Kidney (tissue), 14 donors: Measurements from ENCODE around the gene CD27. TPM values are rescaled to one million over a fixed set of nuclear protein-coding genes. Genes with fewer than 3 reads are reported as not detected.
"Not testable (repeated sequence)": the region's sequence is repeated elsewhere in the genome, so short reads cannot be mapped to it uniquely, and the experiment has no call there.

Experiments used
- DNase-seq, 5 donors: peaks; one replicate each; pipeline ENCODE4 v3.0.0-alpha.2; 2013 to 2020
- FAIRE-seq: peaks from 2 replicates; lab custom pipeline; 2012; peaks lifted over from hg19 to GRCh38; lab: Jason Lieb, UNC
- H3K27ac ChIP-seq, 2 donors: one replicate each; pipeline ENCODE4 v1.7.0; 2013; ENCODE audit warnings: low read depth in 2 of 2, low read length in 2 of 2, inconsistent platforms in 1 of 2
- H3K27me3 ChIP-seq: one replicate; pipeline ENCODE4 v1.7.1; 2013; ENCODE audit warnings: low read length, inconsistent platforms; ENCODE audit not compliant: control insufficient read depth, insufficient read depth
- H3K36me3 ChIP-seq, 3 donors: one replicate each; pipeline versions ENCODE4 v1.7.0 to v1.7.1; 2013; ENCODE audit warnings: low read length in 3 of 3, control low read depth in 1 of 3, inconsistent platforms in 1 of 3; ENCODE audit not compliant: insufficient read depth in 3 of 3, control insufficient read depth in 2 of 3
- H3K4me1 ChIP-seq, 3 donors: one replicate each; pipeline versions ENCODE4 v1.7.0 to v1.7.1; 2013; ENCODE audit warnings: low read length in 3 of 3, inconsistent platforms in 1 of 3, low read depth in 1 of 3; ENCODE audit not compliant: control insufficient read depth in 2 of 3, insufficient read depth in 2 of 3
- H3K4me3 ChIP-seq, 3 donors: one replicate each; pipeline versions ENCODE4 v1.7.0 to v1.8.1; 2013; ENCODE audit warnings: low read length in 3 of 3, control low read depth in 1 of 3, inconsistent platforms in 1 of 3
- H3K9ac ChIP-seq, 3 donors: one replicate each; pipeline versions ENCODE4 v1.7.0 to v1.7.1; 2013; ENCODE audit warnings: low read length in 3 of 3, control low read depth in 1 of 3, inconsistent platforms in 1 of 3
- H3K9me3 ChIP-seq, 3 donors: one replicate each; pipeline versions ENCODE4 v1.7.0 to v1.7.1; 2013; ENCODE audit warnings: low read length in 3 of 3, control low read depth in 1 of 3, inconsistent platforms in 1 of 3; ENCODE audit not compliant: control insufficient read depth in 2 of 3, insufficient read depth in 1 of 3
- CTCF ChIP-seq: IDR thresholded peaks from 3 replicates; pipeline ENCODE4 v1.5.1; 2012; ENCODE audit warnings: mild to moderate bottlenecking, moderate library complexity, borderline replicate concordance; ENCODE audit not compliant: insufficient read depth; ENCODE audit errors: extremely low read depth
- intact Hi-C: fragments of 100-400 bp; cut with DNase I; formaldehyde crosslinking; loops from one replicate; pipeline ENCODE4 v1.11.1; 2022
- polyA plus RNA-seq: library from polyadenylated mRNA; stranded (reverse); fragments of 350-450 nt; fragmentation: Illumina TruSeq; extraction: RNeasy Lipid Tissue Mini Kit (QIAGEN cat#74804); gene quantifications from one replicate; pipeline ENCODE4 v1.2.3, GENCODE V29; 2014; ENCODE audit warnings: low read depth, low replicate concordance; ENCODE audit not compliant: insufficient read depth
- total RNA-seq: library from RNA; stranded (reverse); fragmentation: NEBNext Ultra II Directional; extraction: Animal tissue kit (Norgen Biotek cat#: 25700); gene quantifications from one replicate; pipeline ENCODE4 v1.2.1, GENCODE V29; 2021
- donor health status: control.
- donor health status: control.
- donor health status: control.
- donor health status: control.
- donor health status: control.
- donor health status: DM: yes; HTN: yes; CAD: no.
- donor health status: Normal renal cell carcinoma (clear cell type).

Gene CD27
- total and polyA plus RNA-seq, 2 donors from 2014 or later, result 6.6 TPM; not detected in 1

GRCh38 chr12:6476489-6476888, 31.7 kb downstream of the CD27 start:
- FAIRE-seq (no peak), DNase-seq (no peak)
- no peak overlapping the region for H3K9ac ChIP-seq
- H3K27ac ChIP-seq, result no peak overlapping the region
- no peak for TF ChIP-seq CTCF
- no peaks in the 10 kb centered on the region for H3K36me3 ChIP-seq
- H3K4me1 ChIP-seq, result no peaks in the 10 kb centered on the region
- intact Hi-C loops, result no loop called here
- no peak overlapping the region for H3K4me3 ChIP-seq
- H3K9me3 ChIP-seq, result no peaks in the 10 kb centered on the region
- no peaks in the 10 kb centered on the region for H3K27me3 ChIP-seq

GRCh38 chr12:6477601-6478377, 33.0 kb downstream of the CD27 start:
- H3K9ac ChIP-seq, DNase-seq, H3K27ac ChIP-seq, H3K27me3 ChIP-seq, H3K4me1 ChIP-seq, H3K4me3 ChIP-seq, H3K36me3 ChIP-seq, H3K9me3 ChIP-seq, FAIRE-seq, intact Hi-C loops: not testable (repeated sequence)

GRCh38 chr12:6478416-6478815, 33.7 kb downstream of the CD27 start:
- no peak for FAIRE-seq
- intact Hi-C loops, result no loop called here
- TF ChIP-seq CTCF, result no peak
- Histone ChIP-seq H3K9me3 (no peaks in the 10 kb centered on the region), H3K36me3 (no peaks in the 10 kb centered on the region), H3K27ac (no peak overlapping the region), H3K4me1 (no peaks in the 10 kb centered on the region), H3K9ac (no peak overlapping the region), H3K27me3 (no peaks in the 10 kb centered on the region), H3K4me3 (no peak overlapping the region)
- no peak for DNase-seq

- H3K36me3 ChIP-seq, result peaks cover 2 to 6% (median 2%) of the 10 kb centered on the region in 3 donors
- peaks cover 0 to 3% (median 0%) of the 10 kb centered on the region in 3 donors for H3K4me1 ChIP-seq
- no peak overlapping the region for H3K9ac ChIP-seq
- DNase-seq (no peak), FAIRE-seq (no peak)
- intact Hi-C loops, result no loop called here
- no peaks in the 10 kb centered on the region for H3K9me3 ChIP-seq
- no peak overlapping the region for H3K4me3 ChIP-seq
- no peaks in the 10 kb centered on the region for H3K27me3 ChIP-seq
- no peak for TF ChIP-seq CTCF
- no peak overlapping the region for H3K27ac ChIP-seq
Measured at GRCh38 chr12:6488240-6488639, 43.5 kb downstream of the CD27 start.
